ENCODE data around the gene ANKS3. TPM values are rescaled to one million over a fixed set of nuclear protein-coding genes. Genes with fewer than 3 reads are reported as not detected.

Gene ANKS3
- total RNA-seq, 2 experiments from 2014 or later = 17.6 to 21.7 TPM

GRCh38 chr16:4713663-4714501 is 20.2 kb downstream of the ANKS3 start:
- H3K79me2 ChIP-seq (ENCODE audit: insufficient read depth, low read depth, low read length) = no peaks in the 10 kb centered on the region
- no peak overlapping the region for H3K4me2 ChIP-seq (ENCODE audit: low read length)
- H3K9me3 ChIP-seq (ENCODE audit: low read length) = no peaks in the 10 kb centered on the region
- no peak for TF ChIP-seq CTCF (conservative IDR thresholded peaks at IDR 0.05; ENCODE audit: low read length)
- TF ChIP-seq EZH2phosphoT487 (IDR thresholded peaks at IDR 0.05; ENCODE audit: borderline replicate concordance, low read depth, low read length) = no peak
- no peak overlapping the region for H3K27ac ChIP-seq (ENCODE audit: low read depth, low read length, poor library complexity, severe bottlenecking)
- H2AFZ ChIP-seq (ENCODE audit: low read length) = no peak overlapping the region
- peaks cover 32% of the 10 kb centered on the region for H3K36me3 ChIP-seq (ENCODE audit: insufficient read depth, low read length)
- no peak overlapping the region for H3K4me3 ChIP-seq (ENCODE audit: low read depth, low read length, poor library complexity, severe bottlenecking)
- H4K20me1 ChIP-seq (ENCODE audit: insufficient read depth, low read length) = no peaks in the 10 kb centered on the region
- H3K4me1 ChIP-seq (ENCODE audit: insufficient read depth, low read length, poor library complexity, severe bottlenecking) = peaks cover 9% of the 10 kb centered on the region
- intact Hi-C loops (cut with micrococcal nuclease; ENCODE audit: unreplicated experiment) = no loop called here
- ChIA-PET POLR2A (interaction anchor here (0.6 to 0.8 kb wide), 2 partner anchors 266 to 1374 kb away, joined by 3 to 5 read pairs; no protein-coding TSS in a partner anchor), CTCF (ENCODE audit: unreplicated experiment) (no interaction called here)
- no peak for DNase-seq (ENCODE audit: low spot score)
- no peaks in the 10 kb centered on the region for H3K9me2 ChIP-seq (ENCODE audit: insufficient read depth, low read length)
- no TSS peak for BruUV-seq (replicated peaks)

GRCh38 chr16:4709481-4709880 is 24.6 kb downstream of the ANKS3 start:
- no peak for DNase-seq (ENCODE audit: low spot score)
- H3K36me3 ChIP-seq (ENCODE audit: insufficient read depth, low read length) = peaks cover 41% of the 10 kb centered on the region
- no peaks in the 10 kb centered on the region for H4K20me1 ChIP-seq (ENCODE audit: insufficient read depth, low read length)
- H3K9me2 ChIP-seq (ENCODE audit: insufficient read depth, low read length) = no peaks in the 10 kb centered on the region
- no peaks in the 10 kb centered on the region for H3K9me3 ChIP-seq (ENCODE audit: low read length)
- POLR2A ChIA-PET = no interaction called here
- no peaks in the 10 kb centered on the region for H3K4me1 ChIP-seq (ENCODE audit: insufficient read depth, low read length, poor library complexity, severe bottlenecking)
- TF ChIP-seq EZH2phosphoT487 (IDR thresholded peaks at IDR 0.05; ENCODE audit: borderline replicate concordance, low read depth, low read length) (no peak), CTCF (conservative IDR thresholded peaks at IDR 0.05; ENCODE audit: low read length) (no peak)
- H3K27ac ChIP-seq (ENCODE audit: low read depth, low read length, poor library complexity, severe bottlenecking) = no peak overlapping the region
- H3K4me3 ChIP-seq (ENCODE audit: low read depth, low read length, poor library complexity, severe bottlenecking) = no peak overlapping the region
- no peak overlapping the region for H2AFZ ChIP-seq (ENCODE audit: low read length)
- intact Hi-C loops (cut with micrococcal nuclease; ENCODE audit: unreplicated experiment) = no loop called here
- H3K79me2 ChIP-seq (ENCODE audit: insufficient read depth, low read depth, low read length) = no peaks in the 10 kb centered on the region
- no TSS peak for BruUV-seq (replicated peaks)
- no peak overlapping the region for H3K4me2 ChIP-seq (ENCODE audit: low read length)
- CTCF ChIA-PET (ENCODE audit: unreplicated experiment) = interaction anchor here (0.6 kb wide), 1 partner anchor 14 kb away, joined by 3 read pairs; no protein-coding TSS in a partner anchor

- TF ChIP-seq CTCF (conservative IDR thresholded peaks at IDR 0.05; ENCODE audit: low read length) (no peak), EZH2phosphoT487 (IDR thresholded peaks at IDR 0.05; ENCODE audit: borderline replicate concordance, low read depth, low read length) (no peak)
- Histone ChIP-seq H3K4me1 (ENCODE audit: insufficient read depth, low read length, poor library complexity, severe bottlenecking) (no peaks in the 10 kb centered on the region), H3K9me3 (ENCODE audit: low read length) (no peaks in the 10 kb centered on the region), H3K9me2 (ENCODE audit: insufficient read depth, low read length) (no peaks in the 10 kb centered on the region), H3K4me2 (ENCODE audit: low read length) (no peak overlapping the region), H3K79me2 (ENCODE audit: insufficient read depth, low read depth, low read length) (no peaks in the 10 kb centered on the region), H3K36me3 (ENCODE audit: insufficient read depth, low read length) (peaks cover 37% of the 10 kb centered on the region; the same call in 1 of the 2 replicates), H3K27ac (ENCODE audit: low read depth, low read length, poor library complexity, severe bottlenecking) (no peak overlapping the region), H3K4me3 (ENCODE audit: low read depth, low read length, poor library complexity, severe bottlenecking) (no peak overlapping the region), H2AFZ (ENCODE audit: low read length) (no peak overlapping the region), H4K20me1 (ENCODE audit: insufficient read depth, low read length) (no peaks in the 10 kb centered on the region)
- ChIA-PET CTCF (ENCODE audit: unreplicated experiment) (no interaction called here), POLR2A (interaction anchor here (0.7 to 1.5 kb wide), 2 partner anchors 27 to 339 kb away, joined by 4 to 5 read pairs; partner anchors contain the start of genes ANKS3 and DNAAF8)
- no peak for DNase-seq (ENCODE audit: low spot score)
- intact Hi-C loops (cut with micrococcal nuclease; ENCODE audit: unreplicated experiment) = no loop called here
- no TSS peak for BruUV-seq (replicated peaks)
Observed at GRCh38 chr16:4706871-4707270, 27.2 kb downstream of the ANKS3 start.
